CD14-positive monocyte (primary cell): Measurements from ENCODE around the gene KIF21A. TPM values are rescaled to one million over a fixed set of nuclear protein-coding genes. Genes with fewer than 3 reads are reported as not detected.

Experiments
- DNase-seq, 3 donors: peaks; one replicate each; pipeline ENCODE4 v3.0.0-alpha.2; 2011 to 2022
- H2AFZ ChIP-seq: 2 replicates; pipeline ENCODE4 v1.6.0; 2012; ENCODE audit warnings: mild to moderate bottlenecking, low read depth, low read length, inconsistent platforms; ENCODE audit not compliant: insufficient read depth, poor library complexity, severe bottlenecking
- H3K27ac ChIP-seq, 2 donors: 1 replicate in 1 of 2; 2 replicates in 1 of 2; pipeline ENCODE4 v1.5.1; 2012 to 2013; ENCODE audit warnings: low read length in 2 of 2, control low read depth in 1 of 2, inconsistent platforms in 1 of 2, low read depth in 1 of 2, mild to moderate bottlenecking in 1 of 2
- H3K27me3 ChIP-seq, 2 donors: one replicate each; pipeline versions ENCODE4 v1.6.0 to v1.6.1; 2011 to 2013; ENCODE audit warnings: low read length in 2 of 2; ENCODE audit not compliant: control insufficient read depth in 2 of 2, insufficient read depth in 2 of 2
- H3K36me3 ChIP-seq, 2 donors: replicated peaks in 1 of 2; 1 replicate in 1 of 2; 2 replicates in 1 of 2; pipeline versions ENCODE4 v1.5.1 to v1.6.1; 2012 to 2013; ENCODE audit warnings: low read length in 2 of 2, control low read depth in 1 of 2, inconsistent platforms in 1 of 2, mild to moderate bottlenecking in 1 of 2; ENCODE audit not compliant: insufficient read depth in 2 of 2, control insufficient read depth in 1 of 2
- H3K4me1 ChIP-seq, 2 donors: 1 replicate in 1 of 2; 2 replicates in 1 of 2; pipeline versions ENCODE4 v1.5.1 to v1.6.1; 2012 to 2013; ENCODE audit warnings: low read length in 2 of 2, control low read depth in 1 of 2, inconsistent platforms in 1 of 2, mild to moderate bottlenecking in 1 of 2, moderate library complexity in 1 of 2; ENCODE audit not compliant: insufficient read depth in 2 of 2, control insufficient read depth in 1 of 2
- H3K4me2 ChIP-seq: replicated peaks from 2 replicates; pipeline ENCODE3; 2012; ENCODE audit warnings: low read length, moderate library complexity, mild to moderate bottlenecking; ENCODE audit not compliant: poor library complexity, severe bottlenecking; ENCODE audit errors: extremely low read depth
- H3K4me3 ChIP-seq, 3 experiments: fragments of 200-600 bp in 1 of 3; sonication (generic) in 1 of 3; replicated peaks in 1 of 3; 1 replicate in 2 of 3; 2 replicates in 1 of 3; pipeline ENCODE4 v1.5.1; 2011 to 2013; ENCODE audit warnings: low read length in 3 of 3, mild to moderate bottlenecking in 3 of 3, control low read depth in 2 of 3, low read depth in 2 of 3, inconsistent platforms in 1 of 3, moderate library complexity in 1 of 3
- H3K79me2 ChIP-seq: 2 replicates; pipeline ENCODE4 v1.6.0; 2012; ENCODE audit warnings: mild to moderate bottlenecking, control low read depth, inconsistent platforms, low read length, moderate library complexity; ENCODE audit not compliant: insufficient read depth
- H3K9ac ChIP-seq: 2 replicates; pipeline ENCODE4 v1.6.0; 2017; ENCODE audit warnings: low read length, mild to moderate bottlenecking; ENCODE audit not compliant: insufficient read depth, poor library complexity, severe bottlenecking
- H3K9me3 ChIP-seq, 2 donors: replicated peaks in 1 of 2; 1 replicate in 1 of 2; 2 replicates in 1 of 2; pipeline versions ENCODE4 v1.5.1 to v1.6.1; 2012 to 2013; ENCODE audit warnings: low read length in 2 of 2, control low read depth in 1 of 2; ENCODE audit not compliant: control insufficient read depth in 1 of 2, insufficient read depth in 1 of 2
- H4K20me1 ChIP-seq: 2 replicates; pipeline ENCODE4 v1.6.0; 2012; ENCODE audit warnings: mild to moderate bottlenecking, low read length, control low read depth, moderate library complexity; ENCODE audit not compliant: insufficient read depth
- H3K27ac Mint-ChIP-seq, 7 donors: one replicate each; pipeline ENCODE4 v1.8.0; 2020; ENCODE audit warnings: mild to moderate bottlenecking in 7 of 7, mixed read lengths in 7 of 7, moderate library complexity in 6 of 7, inconsistent platforms in 2 of 7
- H3K27me3 Mint-ChIP-seq, 3 donors: one replicate each; pipeline ENCODE4 v1.8.0; 2021 to 2022; ENCODE audit warnings: low read depth in 3 of 3, mild to moderate bottlenecking in 3 of 3, mixed read lengths in 3 of 3, moderate library complexity in 3 of 3, inconsistent platforms in 1 of 3
- H3K36me3 Mint-ChIP-seq, 2 donors: one replicate each; pipeline ENCODE4 v1.8.0; 2020; ENCODE audit warnings: mixed read lengths in 2 of 2, inconsistent platforms in 1 of 2, mild to moderate bottlenecking in 1 of 2
- H3K4me1 Mint-ChIP-seq: one replicate; pipeline ENCODE4 v1.8.0; 2020; ENCODE audit warnings: mild to moderate bottlenecking, mixed read lengths
- H3K4me3 Mint-ChIP-seq, 2 donors: one replicate each; pipeline ENCODE4 v1.8.0; 2020; ENCODE audit warnings: mild to moderate bottlenecking in 2 of 2, mixed read lengths in 2 of 2, moderate library complexity in 1 of 2
- H3K9me3 Mint-ChIP-seq, 7 donors: one replicate each; pipeline ENCODE4 v1.8.0; 2020 to 2022; ENCODE audit warnings: mixed read lengths in 7 of 7, mild to moderate bottlenecking in 6 of 7, moderate library complexity in 6 of 7, inconsistent platforms in 2 of 7
- WGBS: methylation state at CpG from one replicate; pipeline ENCODE4 v1.1.5; 2013; ENCODE audit warnings: missing lambda C conversion rate; ENCODE audit not compliant: insufficient coverage; 5-methylcytosine and 5-hydroxymethylcytosine counted together
- intact Hi-C, 2 donors: fragments of 100-400 bp; cut with micrococcal nuclease; formaldehyde crosslinking; loops; one replicate each; pipeline versions ENCODE4 v1.15.0 to v1.15.1; 2023
- polyA plus RNA-seq, 3 donors: library from polyadenylated mRNA; depleted of rRNA in 1 of 3; unstranded in 2 of 3; stranded (reverse) in 1 of 3; fragments of 300-500 nt in 2 of 3; fragments of >200 nt in 1 of 3; fragmentation: Illumina TruSeq in 2 of 3; gene quantifications; 1 replicate in 2 of 3; 2 replicates in 1 of 3; pipeline ENCODE4 v1.2.3, GENCODE V29; 2012 to 2021
- TF ChIP-seq, protein P1 (sequence below): fragments of 200-600 bp; IDR thresholded peaks from one replicate; pipeline ENCODE4 v1.8.0; 2022; ENCODE audit warnings: antibody characterized with exemption, mild to moderate bottlenecking

The KIF21A gene
- polyA plus RNA-seq, 3 donors: 0.03 to 0.05 TPM; not detected in 1

GRCh38 chr12:39386335-39386734, 56.6 kb downstream of the KIF21A start:
- H3K36me3 Mint-ChIP-seq: no peaks in the 10 kb centered on the region
- H3K27ac ChIP-seq: no peak overlapping the region
- H3K36me3 ChIP-seq: no peaks in the 10 kb centered on the region
- H3K27me3 Mint-ChIP-seq: no peaks in the 10 kb centered on the region
- intact Hi-C loops: no loop called here
- H3K9me3 Mint-ChIP-seq: peaks cover 0 to 3% (median 0%) of the 10 kb centered on the region in 7 donors
- H3K79me2 ChIP-seq: no peaks in the 10 kb centered on the region
- H3K9ac ChIP-seq: no peak overlapping the region
- no peaks in the 10 kb centered on the region for H3K27me3 ChIP-seq
- no peak for DNase-seq
- no peak overlapping the region for H2AFZ ChIP-seq
- H3K27ac Mint-ChIP-seq: no peak overlapping the region
- no peak overlapping the region for H3K4me3 ChIP-seq
- no peaks in the 10 kb centered on the region for H3K4me1 ChIP-seq
- H3K4me2 ChIP-seq: no peak overlapping the region
- H3K4me3 Mint-ChIP-seq: no peak overlapping the region
- 83% methylated on average over 1 of the region's 3 CpGs for WGBS
- TF ChIP-seq, protein P1, sequence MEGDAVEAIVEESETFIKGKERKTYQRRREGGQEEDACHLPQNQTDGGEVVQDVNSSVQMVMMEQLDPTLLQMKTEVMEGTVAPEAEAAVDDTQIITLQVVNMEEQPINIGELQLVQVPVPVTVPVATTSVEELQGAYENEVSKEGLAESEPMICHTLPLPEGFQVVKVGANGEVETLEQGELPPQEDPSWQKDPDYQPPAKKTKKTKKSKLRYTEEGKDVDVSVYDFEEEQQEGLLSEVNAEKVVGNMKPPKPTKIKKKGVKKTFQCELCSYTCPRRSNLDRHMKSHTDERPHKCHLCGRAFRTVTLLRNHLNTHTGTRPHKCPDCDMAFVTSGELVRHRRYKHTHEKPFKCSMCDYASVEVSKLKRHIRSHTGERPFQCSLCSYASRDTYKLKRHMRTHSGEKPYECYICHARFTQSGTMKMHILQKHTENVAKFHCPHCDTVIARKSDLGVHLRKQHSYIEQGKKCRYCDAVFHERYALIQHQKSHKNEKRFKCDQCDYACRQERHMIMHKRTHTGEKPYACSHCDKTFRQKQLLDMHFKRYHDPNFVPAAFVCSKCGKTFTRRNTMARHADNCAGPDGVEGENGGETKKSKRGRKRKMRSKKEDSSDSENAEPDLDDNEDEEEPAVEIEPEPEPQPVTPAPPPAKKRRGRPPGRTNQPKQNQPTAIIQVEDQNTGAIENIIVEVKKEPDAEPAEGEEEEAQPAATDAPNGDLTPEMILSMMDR: no peak
- H4K20me1 ChIP-seq: no peaks in the 10 kb centered on the region
- no peaks in the 10 kb centered on the region for H3K9me3 ChIP-seq
- no peaks in the 10 kb centered on the region for H3K4me1 Mint-ChIP-seq

GRCh38 chr12:39383114-39383513, 59.8 kb downstream of the KIF21A start:
- Histone ChIP-seq H3K27ac (no peak overlapping the region), H3K9me3 (no peaks in the 10 kb centered on the region), H4K20me1 (no peaks in the 10 kb centered on the region), H3K4me2 (no peak overlapping the region), H3K4me3 (no peak overlapping the region), H2AFZ (no peak overlapping the region), H3K27me3 (no peaks in the 10 kb centered on the region), H3K79me2 (no peaks in the 10 kb centered on the region), H3K9ac (no peak overlapping the region), H3K36me3 (no peaks in the 10 kb centered on the region), H3K4me1 (no peaks in the 10 kb centered on the region)
- no peak for DNase-seq
- no peak overlapping the region for H3K4me3 Mint-ChIP-seq
- no peaks in the 10 kb centered on the region for H3K36me3 Mint-ChIP-seq
- no peak overlapping the region for H3K27ac Mint-ChIP-seq
- no peaks in the 10 kb centered on the region for H3K4me1 Mint-ChIP-seq
- TF ChIP-seq, protein P1: no peak
- no CpG with 5 or more reads among the region's 2 CpGs for WGBS
- peaks cover 0 to 3% (median 0%) of the 10 kb centered on the region in 7 donors for H3K9me3 Mint-ChIP-seq
- H3K27me3 Mint-ChIP-seq: peaks cover 0 to 1% (median 0%) of the 10 kb centered on the region in 3 donors
- intact Hi-C loops: no loop called here
